A172 (cell line): ENCODE data around the gene C2orf76. TPM values are rescaled to one million over a fixed set of nuclear protein-coding genes. Genes with fewer than 3 reads are reported as not detected.
"Not testable (repeated sequence)": the region's sequence is repeated elsewhere in the genome, so short reads cannot be mapped to it uniquely, and the experiment has no call there.

ENCODE experiments used
- DNase-seq: peaks from one replicate; pipeline ENCODE4 v3.0.0-alpha.2; 2015; ENCODE audit warnings: low spot score
- total RNA-seq: library from RNA; depleted of rRNA; stranded (reverse); fragments of >200 nt; shearing (Covaris generic); gene quantifications from 2 replicates; pipeline ENCODE4 v1.2.3, GENCODE V29; 2014; rRNA removed

The C2orf76 gene
- 25.6 and 34.5 TPM in 2 replicates for total RNA-seq

- DNase-seq = peak; percentile 94
These were observed at the start of gene C2orf76, which contains the start of gene DBI for GRCh38 chr2:119366649-119367471. TSS of gene C2orf76 (minus strand) at chr2:119366834. CDS start at chr2:119339959, 26,875 bp downstream. TSS of gene DBI (plus strand) at chr2:119366977. CDS start at chr2:119367052, 75 bp downstream.

- DNase-seq = no peak
These were observed 49.0 kb upstream of the C2orf76 start for GRCh38 chr2:119415630-119416029.

- no peak for DNase-seq
These were observed 48.3 kb upstream of the C2orf76 start for GRCh38 chr2:119414894-119415293.

- no peak for DNase-seq
These were observed 42.9 kb upstream of the C2orf76 start for GRCh38 chr2:119409506-119409905.

GRCh38 chr2:119408221-119408619 lies 41.6 kb upstream of the C2orf76 start:
- no peak for DNase-seq

- DNase-seq = peak; percentile 65
These were observed 41.0 kb upstream of the C2orf76 start for GRCh38 chr2:119407430-119408220.

- no peak for DNase-seq
These were observed 38.5 kb upstream of the C2orf76 start for GRCh38 chr2:119405151-119405550.

- DNase-seq = not testable (repeated sequence)
These were observed 37.0 kb upstream of the C2orf76 start for GRCh38 chr2:119403618-119404017.

GRCh38 chr2:119402645-119403560 lies 36.3 kb upstream of the C2orf76 start:
- DNase-seq = no peak

- no peak for DNase-seq
These were observed 35.5 kb upstream of the C2orf76 start for GRCh38 chr2:119402106-119402505.

- DNase-seq = no peak
These were observed 30.6 kb upstream of the C2orf76 start for GRCh38 chr2:119397196-119397595.

GRCh38 chr2:119393971-119394748 lies 27.5 kb upstream of the C2orf76 start:
- DNase-seq = no peak

- peak; percentile 52 for DNase-seq
These were observed 23.1 kb upstream of the C2orf76 start for GRCh38 chr2:119389615-119390306.

GRCh38 chr2:119387381-119388129 lies 20.9 kb upstream of the C2orf76 start:
- DNase-seq = peak; percentile 30

GRCh38 chr2:119385466-119385865 lies 18.8 kb upstream of the C2orf76 start:
- DNase-seq = no peak

GRCh38 chr2:119384971-119385370 lies 18.3 kb upstream of the C2orf76 start:
- no peak for DNase-seq

GRCh38 chr2:119383410-119384140 lies 16.9 kb upstream of the C2orf76 start:
- no peak for DNase-seq

GRCh38 chr2:119378566-119378965 lies 11.9 kb upstream of the C2orf76 start:
- no peak for DNase-seq

- no peak for DNase-seq
These were observed 11.3 kb upstream of the C2orf76 start for GRCh38 chr2:119377993-119378345.
